OCI-LY7 (cell line): ENCODE measurements around the gene ZNF681. TPM values are rescaled to one million over a fixed set of nuclear protein-coding genes. Genes with fewer than 3 reads are reported as not detected.

ENCODE experiments used
- BruUV-seq: library from RNA; stranded (reverse); fragments of 400-500 nt; replicated peaks from 2 replicates; lab custom pipeline; 2021; lab: Mats Ljungman, UMichigan
- CTCF ChIA-PET: fragments of 300-600 bp; sonication (Branson Sonifier 250); formaldehyde crosslinking; loops from one replicate; lab custom pipeline; 2022; ENCODE audit warnings: antibody characterized with exemption; ENCODE audit not compliant: unreplicated experiment; lab: Charles Lee
- POLR2A ChIA-PET: fragments of 300-600 bp; sonication (Branson Sonifier 250); formaldehyde crosslinking; loops from one replicate; lab custom pipeline; 2022; ENCODE audit warnings: antibody characterized with exemption; lab: Charles Lee
- DNase-seq: peaks from one replicate; pipeline ENCODE4 v3.0.0-alpha.2; 2015; ENCODE audit warnings: low spot score
- H2AFZ ChIP-seq: fragments of 200-600 bp; sonication (generic), shearing (Covaris generic); 2 replicates; pipeline ENCODE4 v1.6.1; 2014; ENCODE audit warnings: mild to moderate bottlenecking, antibody characterized with exemption, low read length, moderate library complexity
- H3K27ac ChIP-seq: fragments of 200-600 bp; sonication (generic); 2 replicates; pipeline ENCODE4 v1.5.1; 2014; ENCODE audit warnings: mixed run types, low read depth, mild to moderate bottlenecking, moderate library complexity, low read length, inconsistent platforms; ENCODE audit not compliant: poor library complexity, severe bottlenecking
- H3K36me3 ChIP-seq: fragments of 200-600 bp; sonication (generic); 2 replicates; pipeline ENCODE4 v1.6.1; 2014; ENCODE audit warnings: mild to moderate bottlenecking, antibody characterized with exemption, low read length, moderate library complexity, mixed read lengths; ENCODE audit not compliant: insufficient read depth
- H3K4me1 ChIP-seq: fragments of 200-600 bp; sonication (generic); 2 replicates; pipeline ENCODE4 v1.5.1; 2014; ENCODE audit warnings: mild to moderate bottlenecking, low read length; ENCODE audit not compliant: insufficient read depth, poor library complexity, severe bottlenecking
- H3K4me2 ChIP-seq: fragments of 200-600 bp; sonication (generic); 2 replicates; pipeline ENCODE4 v1.6.1; 2014; ENCODE audit warnings: mild to moderate bottlenecking, low read length
- H3K4me3 ChIP-seq: fragments of 200-600 bp; sonication (generic); 2 replicates; pipeline ENCODE4 v1.5.1; 2014; ENCODE audit warnings: mild to moderate bottlenecking, low read depth, low read length; ENCODE audit not compliant: poor library complexity, severe bottlenecking
- H3K79me2 ChIP-seq: fragments of 200-600 bp; sonication (generic); 2 replicates; pipeline ENCODE4 v1.6.1; 2016; ENCODE audit warnings: low read depth, mild to moderate bottlenecking, low read length, moderate library complexity, mixed read lengths; ENCODE audit not compliant: insufficient read depth
- H3K9me2 ChIP-seq: fragments of 200-600 bp; sonication (generic); 2 replicates; pipeline ENCODE4 v1.6.1; 2016; ENCODE audit warnings: mild to moderate bottlenecking, low read length, mixed read lengths; ENCODE audit not compliant: insufficient read depth
- H3K9me3 ChIP-seq: fragments of 200-600 bp; sonication (generic); 2 replicates; pipeline ENCODE4 v1.6.1; 2014; ENCODE audit warnings: mild to moderate bottlenecking, mixed run types, low read length, mixed read lengths
- H4K20me1 ChIP-seq: fragments of 200-600 bp; sonication (generic); 2 replicates; pipeline ENCODE4 v1.6.1; 2014; ENCODE audit warnings: mild to moderate bottlenecking, antibody characterized with exemption, low read length, moderate library complexity, mixed read lengths; ENCODE audit not compliant: insufficient read depth
- EZH2phosphoT487 ChIP-seq: fragments of 200-600 bp; sonication (generic); IDR thresholded peaks from 2 replicates; pipeline ENCODE4 v1.6.1; 2018; ENCODE audit warnings: low read depth, borderline replicate concordance, mild to moderate bottlenecking, mixed run types, antibody characterized with exemption, low read length, moderate library complexity, mixed read lengths
- intact Hi-C: fragments of 100-400 bp; cut with micrococcal nuclease; formaldehyde crosslinking; loops from one replicate; pipeline ENCODE4 v1.10.0; 2022; ENCODE audit not compliant: unreplicated experiment
- total RNA-seq, 2 experiments: library from RNA; depleted of rRNA in 1 of 2; stranded (reverse); fragments of >200 nt in 1 of 2; shearing (Covaris generic) in 1 of 2; gene quantifications; 2 replicates each; pipeline ENCODE4 v1.2.3, GENCODE V29; 2014 to 2022
- TF ChIP-seq, protein P1 (sequence below): fragments of 200-600 bp; sonication (generic); conservative IDR thresholded peaks from 2 replicates; pipeline ENCODE4 v1.5.1; 2014; ENCODE audit warnings: mild to moderate bottlenecking, antibody characterized with exemption, low read length, moderate library complexity, mixed read lengths

The ZNF681 gene
- total RNA-seq, 2 experiments from 2014 or later, result 4.3 to 6.2 TPM

DNA sequence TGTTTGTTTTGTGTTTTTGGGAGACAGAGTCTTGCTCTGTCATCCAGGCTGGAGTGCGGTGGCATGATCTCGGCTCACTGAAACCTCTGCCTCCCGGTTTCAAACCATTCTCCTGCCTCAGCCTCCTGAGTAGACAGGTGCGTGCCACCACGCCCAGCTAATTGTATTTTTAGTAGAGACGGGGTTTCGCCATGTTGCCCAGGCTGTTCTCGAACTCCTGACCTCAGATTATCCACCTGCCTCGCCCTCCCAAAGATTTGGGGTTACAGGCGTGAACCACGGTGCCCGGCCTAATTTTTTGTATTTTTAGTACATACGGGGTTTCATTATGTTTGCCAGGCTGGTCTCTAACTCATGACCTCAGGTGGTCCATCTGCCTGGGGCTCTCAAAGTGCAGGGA, 8.3 kb upstream of the ZNF681 start:
- Histone ChIP-seq H3K9me3 (no peaks in the 10 kb centered on the region), H3K4me3 (no peak overlapping the region), H4K20me1 (no peaks in the 10 kb centered on the region), H3K9me2 (no peaks in the 10 kb centered on the region), H3K4me2 (no peak overlapping the region), H3K79me2 (peaks cover 60% of the 10 kb centered on the region), H2AFZ (no peak overlapping the region), H3K27ac (no peak overlapping the region), H3K36me3 (peaks cover 21% of the 10 kb centered on the region), H3K4me1 (peaks cover 9% of the 10 kb centered on the region)
- no peak for DNase-seq
- intact Hi-C loops, result no loop called here
- POLR2A ChIA-PET, result no interaction called here
- BruUV-seq, result no TSS peak
- CTCF ChIA-PET, result no interaction called here
- no peak for TF ChIP-seq EZH2phosphoT487
- TF ChIP-seq, protein P1, sequence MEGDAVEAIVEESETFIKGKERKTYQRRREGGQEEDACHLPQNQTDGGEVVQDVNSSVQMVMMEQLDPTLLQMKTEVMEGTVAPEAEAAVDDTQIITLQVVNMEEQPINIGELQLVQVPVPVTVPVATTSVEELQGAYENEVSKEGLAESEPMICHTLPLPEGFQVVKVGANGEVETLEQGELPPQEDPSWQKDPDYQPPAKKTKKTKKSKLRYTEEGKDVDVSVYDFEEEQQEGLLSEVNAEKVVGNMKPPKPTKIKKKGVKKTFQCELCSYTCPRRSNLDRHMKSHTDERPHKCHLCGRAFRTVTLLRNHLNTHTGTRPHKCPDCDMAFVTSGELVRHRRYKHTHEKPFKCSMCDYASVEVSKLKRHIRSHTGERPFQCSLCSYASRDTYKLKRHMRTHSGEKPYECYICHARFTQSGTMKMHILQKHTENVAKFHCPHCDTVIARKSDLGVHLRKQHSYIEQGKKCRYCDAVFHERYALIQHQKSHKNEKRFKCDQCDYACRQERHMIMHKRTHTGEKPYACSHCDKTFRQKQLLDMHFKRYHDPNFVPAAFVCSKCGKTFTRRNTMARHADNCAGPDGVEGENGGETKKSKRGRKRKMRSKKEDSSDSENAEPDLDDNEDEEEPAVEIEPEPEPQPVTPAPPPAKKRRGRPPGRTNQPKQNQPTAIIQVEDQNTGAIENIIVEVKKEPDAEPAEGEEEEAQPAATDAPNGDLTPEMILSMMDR, result no peak

DNA sequence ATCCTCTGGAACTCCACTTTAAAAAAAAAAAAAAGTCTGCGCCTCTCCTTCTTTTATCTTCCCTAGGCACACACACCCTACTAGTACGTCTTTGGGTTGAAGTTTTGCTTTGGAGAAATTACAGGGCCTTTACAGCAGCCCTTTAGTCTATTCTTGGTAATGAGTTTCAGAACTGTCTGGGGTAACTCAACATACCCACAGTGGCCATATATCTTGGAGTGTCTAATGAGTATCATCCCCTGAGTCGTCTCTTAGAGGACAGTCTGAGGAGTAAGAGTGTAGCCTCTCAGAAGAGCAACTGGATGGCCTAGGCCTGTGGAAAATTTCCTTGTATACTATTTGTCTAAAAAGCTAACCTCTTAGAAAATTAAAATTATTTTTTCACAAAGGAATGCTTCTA, 6.1 kb upstream of the ZNF681 start:
- no peaks in the 10 kb centered on the region for H3K9me3 ChIP-seq
- H3K9me2 ChIP-seq, result no peaks in the 10 kb centered on the region
- no peak overlapping the region for H3K27ac ChIP-seq
- peak overlapping the region; percentile 76; the same call in 1 of the 2 replicates for H3K4me2 ChIP-seq
- peaks cover 9% of the 10 kb centered on the region for H3K36me3 ChIP-seq
- peak overlapping the region; percentile 85 for H3K4me3 ChIP-seq
- DNase-seq, result no peak
- intact Hi-C loops, result loop anchor here (5.0 kb wide), 2 partner anchors 38 to 53 kb away; no protein-coding TSS in a partner anchor
- no peaks in the 10 kb centered on the region for H4K20me1 ChIP-seq
- peaks cover 9% of the 10 kb centered on the region for H3K4me1 ChIP-seq
- ChIA-PET POLR2A (no interaction called here), CTCF (no interaction called here)
- no peak overlapping the region for H2AFZ ChIP-seq
- BruUV-seq, result no TSS peak
- H3K79me2 ChIP-seq, result peaks cover 50% of the 10 kb centered on the region
- TF ChIP-seq, protein P1, result no peak
- TF ChIP-seq EZH2phosphoT487, result no peak

DNA sequence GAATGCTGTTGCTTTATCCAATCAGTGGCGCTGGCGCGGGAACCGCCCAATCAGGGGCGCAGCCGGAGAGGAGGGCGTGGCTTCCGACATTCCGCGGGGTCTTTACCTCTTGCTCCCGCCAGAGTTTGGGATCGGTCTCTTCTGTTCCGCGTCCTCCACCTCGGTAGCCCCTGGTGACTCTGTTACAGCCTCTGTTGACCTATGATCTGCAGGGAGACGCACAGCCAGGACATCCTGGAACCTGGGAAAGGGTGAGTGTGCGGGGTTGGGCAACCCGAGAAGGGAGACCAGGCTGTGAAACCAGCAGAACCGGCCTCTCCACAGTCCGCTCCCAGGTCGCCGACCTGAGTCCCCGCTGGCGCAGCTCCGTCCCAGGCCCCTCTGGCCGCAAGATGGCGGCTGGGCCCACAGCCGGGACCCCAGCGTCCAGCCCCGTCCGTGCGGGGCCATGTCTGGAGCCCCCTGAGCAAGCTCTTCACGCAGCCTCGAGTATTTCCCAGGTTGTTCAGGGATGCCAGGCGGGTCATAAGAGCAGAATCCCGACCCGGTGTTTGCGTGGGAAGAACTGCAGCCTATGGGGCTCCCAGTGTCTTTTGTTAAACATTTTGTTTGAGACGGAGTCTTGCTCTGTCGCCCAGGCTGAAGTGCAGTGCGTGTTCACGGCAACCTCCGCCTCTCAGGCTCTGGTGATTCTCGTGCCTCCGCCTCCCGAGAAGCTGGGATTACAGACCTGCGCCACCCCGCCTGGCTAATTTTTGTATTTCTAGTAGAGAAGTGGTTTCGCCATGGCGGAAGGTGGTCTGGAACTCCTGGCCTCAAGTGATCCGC, 4.4 kb upstream of the ZNF681 start:
- H3K79me2 ChIP-seq, result peaks cover 42% of the 10 kb centered on the region
- DNase-seq, result peak; percentile 84
- BruUV-seq, result no TSS peak
- H2AFZ ChIP-seq, result peak overlapping the region; percentile 60
- peak overlapping the region; percentile 76 for H3K4me2 ChIP-seq
- H3K9me3 ChIP-seq, result no peaks in the 10 kb centered on the region
- peaks cover 9% of the 10 kb centered on the region for H3K4me1 ChIP-seq
- TF ChIP-seq EZH2phosphoT487, result no peak
- TF ChIP-seq, protein P1, result no peak
- ChIA-PET POLR2A (no interaction called here), CTCF (no interaction called here)
- H3K36me3 ChIP-seq, result peaks cover 4% of the 10 kb centered on the region
- H3K9me2 ChIP-seq, result no peaks in the 10 kb centered on the region
- H4K20me1 ChIP-seq, result no peaks in the 10 kb centered on the region
- intact Hi-C loops, result loop anchor here (5.0 kb wide), 2 partner anchors 39 to 54 kb away; no protein-coding TSS in a partner anchor
- peak overlapping the region; percentile 61 for H3K27ac ChIP-seq
- H3K4me3 ChIP-seq, result peak overlapping the region; percentile 85
